CD14-positive monocyte (primary cell): ENCODE measurements around the gene LRBA. TPM values are rescaled to one million over a fixed set of nuclear protein-coding genes. Genes with fewer than 3 reads are reported as not detected.

Experiments used
- DNase-seq, 3 donors: peaks; one replicate each; pipeline ENCODE4 v3.0.0-alpha.2; 2011 to 2022
- H2AFZ ChIP-seq: 2 replicates; pipeline ENCODE4 v1.6.0; 2012; ENCODE audit warnings: mild to moderate bottlenecking, low read depth, low read length, inconsistent platforms; ENCODE audit not compliant: insufficient read depth, poor library complexity, severe bottlenecking
- H3K27ac ChIP-seq, 2 donors: 1 replicate in 1 of 2; 2 replicates in 1 of 2; pipeline ENCODE4 v1.5.1; 2012 to 2013; ENCODE audit warnings: low read length in 2 of 2, control low read depth in 1 of 2, inconsistent platforms in 1 of 2, low read depth in 1 of 2, mild to moderate bottlenecking in 1 of 2
- H3K27me3 ChIP-seq, 2 donors: one replicate each; pipeline versions ENCODE4 v1.6.0 to v1.6.1; 2011 to 2013; ENCODE audit warnings: low read length in 2 of 2; ENCODE audit not compliant: control insufficient read depth in 2 of 2, insufficient read depth in 2 of 2
- H3K36me3 ChIP-seq, 2 donors: replicated peaks in 1 of 2; 1 replicate in 1 of 2; 2 replicates in 1 of 2; pipeline versions ENCODE4 v1.5.1 to v1.6.1; 2012 to 2013; ENCODE audit warnings: low read length in 2 of 2, control low read depth in 1 of 2, inconsistent platforms in 1 of 2, mild to moderate bottlenecking in 1 of 2; ENCODE audit not compliant: insufficient read depth in 2 of 2, control insufficient read depth in 1 of 2
- H3K4me1 ChIP-seq, 2 donors: 1 replicate in 1 of 2; 2 replicates in 1 of 2; pipeline versions ENCODE4 v1.5.1 to v1.6.1; 2012 to 2013; ENCODE audit warnings: low read length in 2 of 2, control low read depth in 1 of 2, inconsistent platforms in 1 of 2, mild to moderate bottlenecking in 1 of 2, moderate library complexity in 1 of 2; ENCODE audit not compliant: insufficient read depth in 2 of 2, control insufficient read depth in 1 of 2
- H3K4me2 ChIP-seq: replicated peaks from 2 replicates; pipeline ENCODE3; 2012; ENCODE audit warnings: low read length, moderate library complexity, mild to moderate bottlenecking; ENCODE audit not compliant: poor library complexity, severe bottlenecking; ENCODE audit errors: extremely low read depth
- H3K4me3 ChIP-seq, 3 experiments: fragments of 200-600 bp in 1 of 3; sonication (generic) in 1 of 3; replicated peaks in 1 of 3; 1 replicate in 2 of 3; 2 replicates in 1 of 3; pipeline ENCODE4 v1.5.1; 2011 to 2013; ENCODE audit warnings: low read length in 3 of 3, mild to moderate bottlenecking in 3 of 3, control low read depth in 2 of 3, low read depth in 2 of 3, inconsistent platforms in 1 of 3, moderate library complexity in 1 of 3
- H3K79me2 ChIP-seq: 2 replicates; pipeline ENCODE4 v1.6.0; 2012; ENCODE audit warnings: mild to moderate bottlenecking, control low read depth, inconsistent platforms, low read length, moderate library complexity; ENCODE audit not compliant: insufficient read depth
- H3K9ac ChIP-seq: 2 replicates; pipeline ENCODE4 v1.6.0; 2017; ENCODE audit warnings: low read length, mild to moderate bottlenecking; ENCODE audit not compliant: insufficient read depth, poor library complexity, severe bottlenecking
- H3K9me3 ChIP-seq, 2 donors: replicated peaks in 1 of 2; 1 replicate in 1 of 2; 2 replicates in 1 of 2; pipeline versions ENCODE4 v1.5.1 to v1.6.1; 2012 to 2013; ENCODE audit warnings: low read length in 2 of 2, control low read depth in 1 of 2; ENCODE audit not compliant: control insufficient read depth in 1 of 2, insufficient read depth in 1 of 2
- H4K20me1 ChIP-seq: 2 replicates; pipeline ENCODE4 v1.6.0; 2012; ENCODE audit warnings: mild to moderate bottlenecking, low read length, control low read depth, moderate library complexity; ENCODE audit not compliant: insufficient read depth
- H3K27ac Mint-ChIP-seq, 7 donors: one replicate each; pipeline ENCODE4 v1.8.0; 2020; ENCODE audit warnings: mild to moderate bottlenecking in 7 of 7, mixed read lengths in 7 of 7, moderate library complexity in 6 of 7, inconsistent platforms in 2 of 7
- H3K27me3 Mint-ChIP-seq, 3 donors: one replicate each; pipeline ENCODE4 v1.8.0; 2021 to 2022; ENCODE audit warnings: low read depth in 3 of 3, mild to moderate bottlenecking in 3 of 3, mixed read lengths in 3 of 3, moderate library complexity in 3 of 3, inconsistent platforms in 1 of 3
- H3K36me3 Mint-ChIP-seq, 2 donors: one replicate each; pipeline ENCODE4 v1.8.0; 2020; ENCODE audit warnings: mixed read lengths in 2 of 2, inconsistent platforms in 1 of 2, mild to moderate bottlenecking in 1 of 2
- H3K4me1 Mint-ChIP-seq: one replicate; pipeline ENCODE4 v1.8.0; 2020; ENCODE audit warnings: mild to moderate bottlenecking, mixed read lengths
- H3K4me3 Mint-ChIP-seq, 2 donors: one replicate each; pipeline ENCODE4 v1.8.0; 2020; ENCODE audit warnings: mild to moderate bottlenecking in 2 of 2, mixed read lengths in 2 of 2, moderate library complexity in 1 of 2
- H3K9me3 Mint-ChIP-seq, 7 donors: one replicate each; pipeline ENCODE4 v1.8.0; 2020 to 2022; ENCODE audit warnings: mixed read lengths in 7 of 7, mild to moderate bottlenecking in 6 of 7, moderate library complexity in 6 of 7, inconsistent platforms in 2 of 7
- CTCF ChIP-seq: fragments of 200-600 bp; IDR thresholded peaks from one replicate; pipeline ENCODE4 v1.8.0; 2022; ENCODE audit warnings: antibody characterized with exemption, mild to moderate bottlenecking
- WGBS: methylation state at CpG from one replicate; pipeline ENCODE4 v1.1.5; 2013; ENCODE audit warnings: missing lambda C conversion rate; ENCODE audit not compliant: insufficient coverage; 5-methylcytosine and 5-hydroxymethylcytosine counted together
- intact Hi-C, 2 donors: fragments of 100-400 bp; cut with micrococcal nuclease; formaldehyde crosslinking; loops; one replicate each; pipeline versions ENCODE4 v1.15.0 to v1.15.1; 2023
- polyA plus RNA-seq, 3 donors: library from polyadenylated mRNA; depleted of rRNA in 1 of 3; unstranded in 2 of 3; stranded (reverse) in 1 of 3; fragments of 300-500 nt in 2 of 3; fragments of >200 nt in 1 of 3; fragmentation: Illumina TruSeq in 2 of 3; gene quantifications; 1 replicate in 2 of 3; 2 replicates in 1 of 3; pipeline ENCODE4 v1.2.3, GENCODE V29; 2012 to 2021

The LRBA gene
- polyA plus RNA-seq, 3 donors: 1.5 to 5.5 (median 4.4) TPM

GRCh38 chr4:150447356-150447755, 567.7 kb downstream of the LRBA start:
- Histone ChIP-seq H3K9ac (no peak overlapping the region), H3K27ac (no peak overlapping the region), H3K4me1 (no peaks in the 10 kb centered on the region), H2AFZ (no peak overlapping the region), H3K4me3 (no peak overlapping the region), H3K36me3 (no peaks in the 10 kb centered on the region), H4K20me1 (no peaks in the 10 kb centered on the region), H3K27me3 (no peaks in the 10 kb centered on the region), H3K9me3 (no peaks in the 10 kb centered on the region), H3K79me2 (no peaks in the 10 kb centered on the region), H3K4me2 (no peak overlapping the region)
- WGBS: no CpG with 5 or more reads among the region's 1 CpG
- no peak for DNase-seq
- Mint-ChIP-seq H3K9me3 (peaks cover under 1 to 10% (median 2%) of the 10 kb centered on the region in 7 donors), H3K4me3 (no peak overlapping the region), H3K4me1 (no peaks in the 10 kb centered on the region), H3K27ac (no peak overlapping the region), H3K27me3 (peaks cover 0 to 2% (median 0%) of the 10 kb centered on the region in 3 donors), H3K36me3 (peaks cover 0 to 1% of the 10 kb centered on the region in 2 donors)
- intact Hi-C loops: no loop called here
- no peak for TF ChIP-seq CTCF

GRCh38 chr4:150439451-150439933, 575.6 kb downstream of the LRBA start:
- Histone ChIP-seq H3K9ac (no peak overlapping the region), H3K4me3 (no peak overlapping the region), H3K9me3 (no peaks in the 10 kb centered on the region), H2AFZ (no peak overlapping the region), H3K4me1 (no peaks in the 10 kb centered on the region), H3K27ac (no peak overlapping the region), H3K36me3 (no peaks in the 10 kb centered on the region), H3K27me3 (no peaks in the 10 kb centered on the region), H3K4me2 (no peak overlapping the region), H4K20me1 (no peaks in the 10 kb centered on the region), H3K79me2 (no peaks in the 10 kb centered on the region)
- H3K4me3 Mint-ChIP-seq: no peak overlapping the region
- no peaks in the 10 kb centered on the region for H3K27me3 Mint-ChIP-seq
- no peak overlapping the region for H3K27ac Mint-ChIP-seq
- no peak for DNase-seq
- H3K9me3 Mint-ChIP-seq: peaks cover 0 to 4% (median 0%) of the 10 kb centered on the region in 7 donors
- intact Hi-C loops: no loop called here
- TF ChIP-seq CTCF: no peak
- WGBS: no CpG with 5 or more reads among the region's 3 CpGs
- H3K4me1 Mint-ChIP-seq: no peaks in the 10 kb centered on the region
- peaks cover 4 to 7% of the 10 kb centered on the region in 2 donors for H3K36me3 Mint-ChIP-seq
